HG03558 (cell line): Measurements from ENCODE around the gene RAB4B.
A peak's percentile ranks its signal among the peaks of the same experiment; 100 is the strongest.
"Not testable (repeated sequence)": the region's sequence is repeated elsewhere in the genome, so short reads cannot be mapped to it uniquely, and the experiment has no call there.

ENCODE experiments used
- ATAC-seq: cut with Tn5 transposase; IDR thresholded peaks from one replicate; pipeline ENCODE4 v1.9.1; 2021; ENCODE audit warnings: moderate number of reproducible peaks; ENCODE audit not compliant: unreplicated experiment; ENCODE audit errors: extremely low read depth

Gene RAB4B

GRCh38 chr19:40777937-40778705, at the start of gene RAB4B:
RAB4B (plus strand) TSS chr19:40778247; CDS start chr19:40778376, 129 bp downstream.
- peak; percentile 28 for ATAC-seq

GRCh38 chr19:40730065-40730464, 48.0 kb upstream of the RAB4B start:
- not testable (repeated sequence) for ATAC-seq

GRCh38 chr19:40732304-40732703, 45.7 kb upstream of the RAB4B start:
- not testable (repeated sequence) for ATAC-seq

- ATAC-seq: no peak
These were observed 44.9 kb upstream of the RAB4B start for GRCh38 chr19:40733149-40733548.

DNA sequence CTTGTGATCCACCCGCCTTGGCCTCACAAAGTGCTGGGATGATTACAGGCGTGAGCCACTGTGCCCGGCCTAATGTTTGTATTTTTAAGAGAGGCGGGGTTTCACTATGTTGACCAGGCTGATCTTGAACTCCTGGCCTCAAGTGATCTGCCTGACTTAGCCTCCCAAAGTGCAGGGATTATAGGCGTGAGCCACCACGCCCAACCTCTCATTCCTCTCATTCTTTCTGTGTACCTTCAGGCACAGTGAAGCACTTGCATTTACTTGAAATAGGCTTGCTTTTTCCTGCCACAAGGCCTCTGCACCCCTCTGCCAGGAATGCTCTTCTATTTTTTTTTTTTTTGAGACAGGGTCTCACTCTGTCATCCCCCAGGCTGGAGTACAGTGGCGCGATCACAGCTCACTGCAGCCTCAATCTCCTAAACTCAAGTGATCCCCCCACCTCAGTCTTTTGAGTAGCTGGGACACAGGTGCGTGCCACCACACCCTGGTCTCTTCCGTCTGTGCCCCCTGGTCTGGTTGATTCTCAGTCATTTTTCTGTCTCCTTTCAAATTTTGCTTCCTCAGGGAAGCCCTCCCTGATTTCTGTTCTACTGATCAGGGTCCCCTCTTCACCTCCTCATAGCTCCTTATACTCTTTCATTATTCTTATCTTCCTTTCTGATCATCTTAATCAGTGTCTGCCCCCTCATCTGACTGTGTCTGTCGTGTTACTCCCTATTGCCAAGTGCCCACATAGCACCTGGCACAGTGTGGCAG, 42.9 kb upstream of the RAB4B start:
- ATAC-seq: no peak

DNA sequence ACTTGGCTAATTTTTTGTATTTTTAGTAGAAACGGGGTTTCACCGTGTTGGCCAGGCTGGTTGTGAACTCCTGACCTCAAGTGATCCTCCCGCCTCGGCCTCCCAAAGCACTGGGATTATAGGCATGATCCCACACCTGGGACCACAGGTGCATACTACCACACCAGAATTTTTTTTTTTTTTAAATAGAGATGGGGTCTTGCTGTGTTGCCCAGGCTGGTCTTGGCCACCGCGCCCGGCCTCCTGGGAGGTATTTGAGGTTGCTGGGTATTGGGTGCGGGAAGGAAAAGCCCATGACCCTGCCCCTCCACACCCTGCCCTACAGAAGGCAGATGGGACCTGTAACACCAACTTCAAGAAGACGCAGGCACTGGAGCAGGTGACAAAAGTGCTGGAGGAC, 41.4 kb upstream of the RAB4B start:
- no peak for ATAC-seq

GRCh38 chr19:40737102-40737644, 40.9 kb upstream of the RAB4B start:
- ATAC-seq: no peak

- ATAC-seq: no peak
These were observed 38.8 kb upstream of the RAB4B start for GRCh38 chr19:40739030-40739839.

GRCh38 chr19:40739871-40740703, 38.0 kb upstream of the RAB4B start:
- no peak for ATAC-seq

GRCh38 chr19:40740747-40741146, 37.3 kb upstream of the RAB4B start:
- no peak for ATAC-seq

DNA sequence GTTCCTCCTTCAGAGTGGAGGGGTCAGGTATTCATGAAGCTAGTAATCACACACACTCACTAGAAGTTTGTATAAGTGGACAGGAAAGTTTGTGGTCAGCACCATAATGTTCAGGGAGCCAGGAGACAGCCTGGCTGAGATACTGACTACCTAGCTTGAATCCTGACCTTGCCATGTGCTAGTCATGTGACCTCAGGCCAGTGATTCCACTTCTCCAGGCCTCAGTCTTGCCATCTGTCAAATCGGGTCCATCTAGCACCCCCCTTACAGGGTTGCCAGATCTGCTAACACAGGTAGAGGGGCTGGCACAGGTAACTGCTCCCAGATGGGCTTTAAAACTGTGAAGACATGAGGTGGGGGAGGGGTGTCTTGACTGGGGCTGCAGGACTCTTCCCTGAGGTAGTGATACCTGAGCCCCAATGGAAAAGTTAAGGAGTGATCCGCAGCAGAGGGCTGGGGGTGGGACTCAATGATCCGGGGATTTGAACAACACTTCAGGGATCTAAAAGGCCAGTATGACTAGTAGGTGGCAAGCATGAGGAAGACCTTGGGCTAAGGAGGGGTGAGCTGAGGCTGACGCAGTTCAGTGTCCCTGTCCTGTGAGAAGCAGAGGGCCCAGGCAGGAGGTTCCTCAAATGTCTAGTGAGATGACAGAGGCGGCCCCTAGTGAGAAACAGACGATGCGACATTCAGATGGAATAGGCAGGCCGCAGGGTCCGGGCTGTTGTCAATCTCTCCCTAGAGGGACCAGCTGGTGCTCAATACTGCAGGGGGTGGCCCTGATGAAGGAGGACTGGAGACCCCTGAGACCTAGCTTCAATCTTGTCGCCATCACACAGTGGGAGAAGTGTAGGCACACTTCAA, 36.3 kb upstream of the RAB4B start:
- no peak for ATAC-seq

DNA sequence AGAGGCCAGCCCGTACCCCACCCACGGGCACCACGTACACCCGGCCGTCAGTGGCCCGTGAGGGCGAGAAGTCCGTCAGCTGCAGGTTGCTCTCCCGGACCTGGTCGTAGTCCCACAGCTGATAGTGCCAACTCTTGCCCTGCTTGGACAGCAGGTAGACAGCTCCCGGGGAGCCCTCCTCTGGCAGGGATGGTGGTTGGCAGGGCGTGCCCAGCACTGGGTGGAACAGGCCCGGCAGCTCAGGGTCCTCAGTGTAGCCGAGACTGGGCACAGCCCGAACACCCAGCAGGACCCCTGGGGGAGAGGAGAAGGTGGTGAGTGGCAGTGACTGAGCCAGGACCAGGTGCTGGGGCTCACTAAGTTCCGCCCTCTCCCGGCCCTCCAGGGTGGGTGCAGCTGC, 35.6 kb upstream of the RAB4B start:
- no peak for ATAC-seq

DNA sequence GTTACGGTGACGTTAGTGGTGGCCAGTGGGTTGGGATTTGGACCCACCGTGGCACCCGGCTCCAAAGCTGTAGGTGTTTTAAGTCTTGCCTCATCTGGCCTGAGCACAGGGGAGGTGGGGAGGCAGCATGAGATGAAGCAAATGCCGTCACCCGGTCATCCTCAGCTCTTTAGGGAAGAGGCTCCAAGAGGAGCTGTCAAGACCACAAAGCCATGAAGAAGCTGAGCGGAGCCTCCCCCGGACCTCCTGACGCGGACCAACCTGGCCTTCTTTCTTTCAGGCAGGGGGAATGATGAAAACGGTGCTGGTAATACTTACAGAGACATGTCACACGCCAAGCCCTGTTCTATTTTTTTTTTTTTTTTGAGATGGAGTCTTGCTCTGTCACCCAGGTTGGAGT, 35.2 kb upstream of the RAB4B start:
- no peak for ATAC-seq

GRCh38 chr19:40743926-40744325, 34.1 kb upstream of the RAB4B start:
- ATAC-seq: no peak

DNA sequence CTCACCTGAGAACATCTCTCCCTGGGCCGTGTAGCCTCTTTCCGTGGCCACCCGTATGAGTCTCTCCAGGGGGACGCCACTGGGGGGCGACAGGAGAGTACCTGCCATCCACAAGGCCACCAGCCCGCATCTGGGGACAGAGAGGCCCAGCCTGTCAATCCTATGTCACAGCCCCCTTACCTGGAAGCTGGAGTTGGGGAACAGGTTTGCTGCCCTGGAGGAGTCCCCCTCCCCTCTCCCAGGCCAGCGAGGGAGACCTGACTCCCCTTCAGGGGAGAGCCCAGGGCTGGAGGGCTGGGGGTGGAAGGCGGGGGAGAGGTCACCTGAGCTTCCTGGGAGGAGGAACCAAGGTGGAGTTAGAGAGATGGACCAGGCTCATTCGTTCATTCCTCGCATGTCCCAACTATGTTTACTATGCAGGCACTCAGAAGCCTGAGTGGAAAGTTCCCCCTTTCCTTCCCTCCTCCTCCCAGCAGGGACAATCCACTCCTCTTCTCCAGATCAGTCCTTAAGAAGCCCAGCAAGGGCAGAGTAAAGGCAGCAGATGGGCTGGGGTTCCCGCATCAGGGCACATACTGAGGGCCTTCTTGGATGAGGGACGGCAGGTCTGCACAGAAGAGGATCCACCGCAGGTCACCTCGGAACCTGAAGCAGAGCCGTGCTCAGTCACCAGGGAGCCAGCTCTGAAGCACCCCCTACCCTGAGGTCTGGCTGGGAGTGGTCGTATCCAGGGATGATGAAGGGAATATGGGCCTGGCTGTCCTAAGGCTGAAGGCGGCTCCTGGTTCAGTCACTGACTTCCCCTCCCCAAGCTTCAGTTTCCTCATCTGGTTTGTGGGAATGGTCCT, 33.3 kb upstream of the RAB4B start:
- ATAC-seq: no peak

DNA sequence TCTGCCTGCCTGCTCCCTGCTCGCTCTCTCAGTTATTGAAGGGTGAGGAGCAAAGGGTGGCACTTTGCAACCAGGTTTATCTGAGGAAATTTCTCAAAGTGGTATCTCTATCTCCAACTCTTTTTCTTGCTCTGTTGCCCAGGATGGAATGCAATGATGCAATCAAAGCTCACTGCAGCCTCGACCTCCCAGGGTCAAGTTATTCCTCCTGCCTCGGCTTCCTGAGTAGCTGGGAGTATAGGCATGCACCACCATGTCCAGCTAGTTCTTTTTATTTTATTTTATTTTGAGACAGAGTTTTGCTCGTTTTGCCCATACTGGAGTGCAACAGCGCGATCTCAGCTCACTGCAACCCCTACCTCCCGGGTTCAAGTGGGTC, 32.7 kb upstream of the RAB4B start:
- no peak for ATAC-seq

DNA sequence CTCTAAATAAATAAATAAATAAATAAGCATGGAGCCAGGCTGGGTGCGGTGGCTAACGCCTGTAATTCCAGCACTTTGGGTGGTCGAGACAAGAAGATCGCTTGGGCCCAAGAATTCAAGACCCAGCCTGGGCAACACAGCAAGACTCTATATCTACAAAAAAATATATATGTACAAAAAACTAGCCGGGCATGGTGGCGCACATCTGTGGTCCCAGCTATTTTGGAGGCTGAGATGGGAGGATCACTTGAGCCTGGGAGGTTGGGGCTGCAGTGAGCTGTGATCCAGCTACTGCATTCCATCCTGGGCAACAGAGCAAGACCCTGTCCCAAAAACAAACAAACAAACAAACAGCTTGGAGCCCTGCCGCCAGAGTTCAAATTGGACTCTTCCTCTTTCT, 30.5 kb upstream of the RAB4B start:
- no peak for ATAC-seq
